ENCODE data around the gene FAM185A.
"Not testable (repeated sequence)": the region's sequence is repeated elsewhere in the genome, so short reads cannot be mapped to it uniquely, and the experiment has no call there.

DNA sequence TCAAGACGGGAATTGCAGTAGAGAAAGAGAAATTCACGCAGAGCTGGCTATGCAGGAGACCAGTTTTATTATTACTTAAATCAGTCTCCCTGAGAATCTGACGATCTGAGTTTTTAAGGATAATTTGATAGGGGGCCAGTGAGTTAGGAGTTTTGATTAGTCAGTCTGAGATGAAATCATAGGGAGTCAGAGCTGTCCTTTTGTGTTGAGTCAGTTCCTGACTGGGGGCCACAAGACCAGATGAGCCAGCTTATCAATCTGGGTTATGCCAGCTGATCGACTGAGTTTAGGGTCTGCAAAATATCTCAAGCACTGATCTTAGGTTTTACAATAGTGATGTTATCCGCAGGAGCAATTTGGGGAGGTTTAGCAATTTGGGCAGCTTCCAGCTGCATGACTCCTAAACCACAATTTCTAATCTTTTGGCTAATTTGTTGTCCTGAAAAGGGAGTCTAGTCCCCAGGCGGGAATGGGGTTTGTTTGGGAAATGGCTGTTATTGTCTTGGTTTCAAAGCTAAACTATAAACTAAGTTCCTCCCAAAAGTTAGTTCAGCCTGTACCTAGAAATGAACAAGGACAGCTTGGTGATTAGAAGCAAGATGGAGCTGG lies 47.3 kb downstream of the FAM185A start:
- TF ChIP-seq EZH2 (IDR thresholded peaks at IDR 0.05; ENCODE audit: low read depth, low read length, severe bottlenecking); CREB1 (IDR thresholded peaks at IDR 0.05); POLR2A (IDR thresholded peaks at IDR 0.05; ENCODE audit: control extremely low read depth in 1 of 2, low read depth in 2 of 2, low read length in 2 of 2): not testable (repeated sequence)
- TF ChIP-seq, protein P1, sequence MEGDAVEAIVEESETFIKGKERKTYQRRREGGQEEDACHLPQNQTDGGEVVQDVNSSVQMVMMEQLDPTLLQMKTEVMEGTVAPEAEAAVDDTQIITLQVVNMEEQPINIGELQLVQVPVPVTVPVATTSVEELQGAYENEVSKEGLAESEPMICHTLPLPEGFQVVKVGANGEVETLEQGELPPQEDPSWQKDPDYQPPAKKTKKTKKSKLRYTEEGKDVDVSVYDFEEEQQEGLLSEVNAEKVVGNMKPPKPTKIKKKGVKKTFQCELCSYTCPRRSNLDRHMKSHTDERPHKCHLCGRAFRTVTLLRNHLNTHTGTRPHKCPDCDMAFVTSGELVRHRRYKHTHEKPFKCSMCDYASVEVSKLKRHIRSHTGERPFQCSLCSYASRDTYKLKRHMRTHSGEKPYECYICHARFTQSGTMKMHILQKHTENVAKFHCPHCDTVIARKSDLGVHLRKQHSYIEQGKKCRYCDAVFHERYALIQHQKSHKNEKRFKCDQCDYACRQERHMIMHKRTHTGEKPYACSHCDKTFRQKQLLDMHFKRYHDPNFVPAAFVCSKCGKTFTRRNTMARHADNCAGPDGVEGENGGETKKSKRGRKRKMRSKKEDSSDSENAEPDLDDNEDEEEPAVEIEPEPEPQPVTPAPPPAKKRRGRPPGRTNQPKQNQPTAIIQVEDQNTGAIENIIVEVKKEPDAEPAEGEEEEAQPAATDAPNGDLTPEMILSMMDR (IDR thresholded peaks at IDR 0.05; ENCODE audit: control extremely low read depth in 1 of 3, insufficient read depth in 1 of 3, low read depth in 1 of 3, low read length in 3 of 3) = not testable (repeated sequence)

Measured in H1 (cell line).